GM18858 (cell line): ENCODE measurements around the gene GMPS.
"Not testable (repeated sequence)": the region's sequence is repeated elsewhere in the genome, so short reads cannot be mapped to it uniquely, and the experiment has no call there.

ENCODE experiments used
- ATAC-seq: cut with Tn5 transposase; IDR thresholded peaks from one replicate; pipeline ENCODE4 v1.9.1; 2021; ENCODE audit not compliant: unreplicated experiment

Gene GMPS

GRCh38 chr3:155938409-155938808, 68.0 kb downstream of the GMPS start:
- ATAC-seq = no peak

DNA sequence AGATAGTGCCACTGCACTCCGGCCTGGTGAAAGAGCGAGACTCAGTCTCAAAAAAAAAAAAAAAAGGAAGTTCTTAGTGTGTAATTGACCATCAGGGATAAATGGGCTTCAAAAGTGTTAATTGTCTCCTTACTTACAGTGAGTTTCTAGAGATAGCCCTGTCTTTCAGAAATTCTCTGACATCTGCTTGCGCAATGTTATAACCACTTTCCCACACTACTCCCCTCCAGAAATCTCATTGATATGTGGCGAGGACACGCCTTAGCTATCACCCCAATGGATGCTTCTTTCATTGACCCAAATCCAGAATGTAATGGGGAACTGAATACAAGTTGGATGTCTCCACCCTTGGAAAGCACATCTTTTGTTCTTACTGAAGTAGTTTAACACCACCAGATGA, 70.9 kb downstream of the GMPS start:
- no peak for ATAC-seq

DNA sequence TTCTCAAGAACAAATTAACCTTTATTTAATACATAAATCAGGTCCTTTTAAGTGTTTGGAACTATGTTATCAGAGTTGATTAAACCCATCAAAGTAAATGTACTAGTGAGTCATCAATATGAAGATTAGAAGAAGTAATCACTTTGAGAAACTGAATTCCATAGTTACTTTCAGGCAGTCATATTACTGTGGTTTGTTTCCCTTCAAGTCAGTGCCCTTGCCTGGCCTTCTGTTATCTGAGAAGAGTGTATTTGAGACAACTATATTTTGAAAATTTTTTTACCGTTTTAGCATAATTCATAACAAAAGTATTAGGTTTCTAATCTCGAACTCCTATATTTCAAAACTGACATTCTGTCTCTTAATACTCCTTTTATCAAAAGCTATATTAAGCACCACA, 73.6 kb downstream of the GMPS start:
- no peak for ATAC-seq

DNA sequence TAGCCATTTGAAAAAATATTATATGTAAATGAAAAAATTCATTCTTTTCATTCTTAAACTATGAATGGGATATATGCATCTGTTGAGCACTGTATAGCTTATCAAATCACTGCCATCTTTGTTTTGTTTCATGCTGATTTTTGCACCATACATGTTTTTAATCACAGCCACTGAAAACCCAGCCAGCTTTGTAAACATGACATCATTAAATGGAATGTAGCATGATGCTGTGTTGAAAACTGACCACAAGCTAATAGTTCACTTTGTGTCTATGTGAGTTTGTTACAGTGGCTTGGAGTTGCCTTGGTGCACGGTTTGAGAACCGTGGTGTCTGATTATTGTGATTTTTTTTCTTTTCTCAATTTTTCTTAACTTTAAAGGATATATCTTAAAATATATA, 75.7 kb downstream of the GMPS start:
- ATAC-seq = no peak

- ATAC-seq = no peak
Measured at GRCh38 chr3:155948476-155948875, 78.0 kb downstream of the GMPS start.

DNA sequence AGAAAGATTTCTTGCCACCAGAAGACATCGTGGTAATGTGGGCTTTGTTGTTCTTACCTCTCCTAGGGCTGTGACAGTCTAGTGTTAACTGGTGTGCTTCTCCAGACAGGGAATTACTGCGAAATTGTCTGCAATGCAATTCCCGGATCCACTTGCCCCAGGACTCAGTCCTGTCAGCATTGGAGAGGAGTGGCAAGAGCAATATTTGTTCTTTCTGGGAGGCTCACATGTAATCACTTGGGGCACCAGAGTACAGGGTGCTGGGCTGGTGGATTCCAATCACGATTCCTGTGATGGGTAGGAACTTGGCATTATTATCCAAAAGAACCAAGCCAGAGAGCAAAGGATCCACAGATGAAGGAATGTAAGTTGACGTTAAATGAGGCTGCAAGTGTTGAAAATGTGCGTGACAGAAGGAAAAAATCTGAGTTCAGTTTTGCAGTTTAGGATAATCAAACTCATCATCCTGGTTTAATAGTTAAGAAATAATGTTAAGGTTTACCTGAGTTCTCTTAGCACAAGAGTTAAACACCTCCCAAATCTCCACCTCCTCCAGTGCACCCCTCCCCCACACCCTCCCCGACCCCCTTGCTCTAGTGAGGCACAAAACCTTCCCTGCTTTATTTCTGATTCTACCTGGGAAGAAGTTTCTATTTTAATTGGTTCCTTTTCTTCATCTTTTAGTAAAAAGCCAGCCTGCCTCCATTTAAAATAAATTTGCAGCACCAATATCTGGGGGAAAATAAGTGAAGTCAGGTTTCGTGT, 79.2 kb downstream of the GMPS start:
- no peak for ATAC-seq

GRCh38 chr3:155956508-155957411, 86.3 kb downstream of the GMPS start:
- no peak for ATAC-seq

DNA sequence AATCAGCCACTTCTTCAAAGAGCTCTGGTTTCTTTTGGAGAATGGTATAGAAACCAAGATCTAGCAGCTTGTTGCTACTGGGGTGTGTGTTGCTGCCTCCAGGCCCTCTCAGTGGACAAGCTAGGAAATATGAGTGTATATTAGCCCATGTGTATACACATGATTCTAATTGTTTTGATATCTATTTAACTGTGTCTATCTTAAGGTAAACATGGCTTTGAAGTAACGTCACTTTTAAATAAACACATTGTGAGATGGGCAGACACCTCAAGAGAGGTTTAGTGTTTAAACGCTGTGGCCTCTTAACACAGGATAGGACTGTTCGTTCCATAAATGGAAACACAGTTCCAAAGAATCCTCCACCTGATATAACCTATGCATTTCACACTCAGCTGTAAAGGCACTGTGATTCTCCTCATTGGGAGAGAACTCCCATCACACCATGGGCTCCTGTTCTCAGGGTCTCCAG, 87.0 kb downstream of the GMPS start:
- no peak for ATAC-seq

DNA sequence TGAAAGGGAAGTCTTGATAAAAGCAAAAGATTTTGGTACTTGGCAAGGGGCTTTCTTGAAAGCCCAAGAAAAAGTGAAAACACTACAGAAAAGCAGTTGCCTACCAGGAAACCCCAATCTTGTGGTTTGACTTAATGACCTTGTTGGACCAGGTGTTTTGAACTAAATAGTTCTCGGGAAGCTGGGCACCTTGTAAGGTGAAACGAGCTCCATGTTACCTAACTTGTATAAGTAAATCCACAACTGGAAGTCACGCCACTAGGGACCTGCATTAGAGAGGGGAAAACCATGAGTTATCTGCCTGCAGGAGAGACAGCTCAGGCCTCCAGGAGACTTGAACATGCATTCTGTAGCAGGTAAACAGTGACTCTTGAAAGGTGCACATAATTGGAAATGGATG, 88.2 kb downstream of the GMPS start:
- ATAC-seq = no peak

DNA sequence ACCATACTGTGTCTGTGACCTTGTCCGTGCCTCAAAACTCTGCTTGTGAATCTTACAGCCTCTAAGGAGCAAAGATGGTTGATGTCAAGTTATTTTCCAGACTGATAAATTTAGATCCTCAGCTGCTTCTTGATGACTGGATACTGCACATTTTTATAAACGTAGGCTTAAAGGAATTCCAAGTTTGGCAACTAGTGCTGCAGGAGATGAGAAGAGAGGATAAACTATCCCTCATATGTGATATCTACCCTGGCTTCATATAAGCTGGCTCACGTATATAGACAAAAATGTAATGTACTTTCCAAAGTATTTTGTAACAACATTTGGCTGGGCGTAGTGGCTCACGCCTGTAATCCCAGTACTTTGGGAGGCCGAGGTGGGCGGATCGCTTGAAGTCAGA, 89.6 kb downstream of the GMPS start:
- ATAC-seq = no peak

- not testable (repeated sequence) for ATAC-seq
Measured at GRCh38 chr3:155961044-155961443, 90.6 kb downstream of the GMPS start.

DNA sequence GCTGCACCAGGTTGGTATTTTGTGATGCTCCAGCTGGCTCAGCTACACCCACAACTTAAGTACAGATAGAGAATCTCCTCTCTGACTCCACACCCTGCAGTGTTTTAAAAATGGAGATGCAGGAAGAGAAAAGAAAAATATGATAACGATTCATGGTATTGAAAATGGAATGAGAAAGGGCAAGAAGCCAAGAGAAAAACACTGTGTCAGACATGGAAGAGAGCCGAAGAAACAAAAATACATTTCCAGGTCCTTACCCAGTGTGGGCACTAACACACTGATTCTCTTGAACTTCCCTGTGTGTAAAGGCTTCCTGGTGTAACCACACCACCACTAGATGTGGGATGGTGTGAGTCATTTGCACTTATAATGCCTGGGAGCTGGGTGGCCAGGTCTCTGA, 93.1 kb downstream of the GMPS start:
- ATAC-seq = no peak

- ATAC-seq = no peak
Measured at GRCh38 chr3:155970398-155970797, 99.9 kb downstream of the GMPS start.

DNA sequence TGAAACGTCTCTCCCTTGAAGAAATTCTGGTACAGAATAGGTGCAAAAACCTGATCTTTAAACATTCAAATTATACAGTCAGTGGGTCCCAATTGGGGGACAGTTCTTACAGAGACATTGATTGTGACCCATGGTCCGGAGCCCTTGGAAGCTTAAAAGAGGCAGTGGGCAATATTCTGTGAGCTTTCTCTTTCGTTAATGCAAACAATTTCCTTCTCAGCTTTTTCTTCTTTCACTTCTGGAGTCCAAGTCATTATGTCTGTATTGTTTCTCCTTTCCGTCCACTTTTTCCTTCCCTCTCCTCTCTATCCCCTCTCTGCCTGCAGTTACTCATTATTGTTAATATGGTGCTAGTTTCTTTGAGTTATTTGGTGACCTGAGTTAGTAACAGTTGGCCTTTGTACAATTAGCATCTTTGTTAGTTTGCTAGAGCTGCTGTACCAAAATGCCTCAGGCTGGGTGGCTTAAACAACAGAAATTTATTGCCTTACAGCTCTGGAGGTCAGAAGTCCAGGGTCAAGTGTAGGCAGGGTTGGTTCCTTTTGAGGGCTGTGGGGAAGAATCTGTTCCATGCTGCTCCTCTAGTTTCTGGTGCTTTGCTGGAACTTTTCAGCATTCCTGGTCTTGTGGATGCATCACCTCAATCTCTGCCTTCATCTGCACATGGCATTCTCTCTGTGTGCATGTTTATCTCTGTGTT, 102.6 kb downstream of the GMPS start:
- no peak for ATAC-seq

DNA sequence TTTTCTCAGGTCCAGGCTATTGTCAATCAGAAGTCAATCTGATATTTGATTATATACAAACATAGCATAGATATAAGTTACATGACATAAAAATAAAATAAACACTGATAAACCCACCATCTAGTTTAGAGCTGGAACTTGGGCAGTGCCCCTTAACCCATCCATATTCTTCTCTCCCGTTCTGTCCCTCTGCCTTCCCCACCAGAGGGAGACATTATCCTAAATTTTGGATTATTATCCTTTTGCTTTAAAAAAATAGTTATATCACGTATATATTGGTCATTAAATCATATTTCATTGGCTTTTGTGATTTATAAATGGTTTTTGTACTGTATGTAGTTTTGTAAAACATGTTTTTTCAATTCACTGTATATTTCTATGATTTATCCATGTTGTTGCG, 107.9 kb downstream of the GMPS start:
- no peak for ATAC-seq

DNA sequence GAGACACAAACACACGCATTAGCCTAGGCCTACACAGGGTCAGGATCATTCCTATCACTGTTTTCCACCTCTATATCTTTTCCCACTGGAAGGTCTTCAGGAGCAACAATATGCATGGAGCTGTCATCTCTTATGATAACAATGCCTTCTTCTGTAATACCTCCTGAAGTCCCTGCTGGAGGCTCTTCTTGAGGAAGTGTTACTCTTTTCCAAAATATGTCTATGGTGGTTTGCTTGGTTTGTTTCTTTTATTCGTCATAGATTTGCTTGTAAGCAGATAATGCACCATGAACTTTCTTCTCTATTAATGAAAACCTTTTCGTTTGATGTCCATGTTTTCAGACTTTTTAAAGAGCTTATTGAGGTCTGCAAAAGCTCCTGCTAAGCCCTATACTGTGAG, 109.3 kb downstream of the GMPS start:
- ATAC-seq = no peak

GRCh38 chr3:155981669-155982068, 111.2 kb downstream of the GMPS start:
- ATAC-seq = no peak

DNA sequence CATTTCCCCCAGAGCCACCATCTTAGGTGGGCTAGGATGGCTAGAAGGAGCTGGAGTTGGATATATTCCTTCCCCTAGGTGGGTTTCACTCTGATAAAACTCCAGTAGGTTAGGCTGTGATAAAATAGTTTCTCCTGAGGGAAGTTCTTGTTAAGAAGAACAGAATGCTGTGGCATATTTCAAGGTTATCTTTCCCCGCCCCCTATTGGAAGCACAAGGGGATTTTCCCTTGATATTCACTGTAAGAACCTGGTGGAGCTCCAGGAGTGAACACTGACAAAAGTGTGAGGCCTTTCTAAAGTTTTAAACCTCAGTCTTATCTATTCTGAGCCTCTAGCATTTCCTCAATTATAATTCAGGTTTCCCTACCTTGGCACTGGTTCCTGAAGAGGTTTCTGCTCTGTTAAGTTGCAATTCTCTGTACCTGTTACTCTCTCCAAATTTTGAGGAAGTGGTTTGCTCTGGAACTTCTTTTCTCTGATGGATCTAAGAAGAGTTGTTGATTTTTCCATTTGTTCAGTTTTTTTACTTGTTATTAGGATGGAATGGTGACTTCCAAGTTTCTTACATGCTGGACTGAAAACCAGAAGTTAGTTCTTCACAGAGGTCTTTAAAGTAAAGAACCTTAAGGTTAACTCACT, 113.5 kb downstream of the GMPS start:
- no peak for ATAC-seq

- ATAC-seq = no peak
Measured at GRCh38 chr3:155984791-155985417, 114.5 kb downstream of the GMPS start.

GRCh38 chr3:155989536-155989935, 119.1 kb downstream of the GMPS start:
- ATAC-seq = no peak

GRCh38 chr3:155991212-155991611, 120.8 kb downstream of the GMPS start:
- ATAC-seq = no peak
